Kidney (tissue), 14 donors: Measurements from ENCODE around the gene TMEM91. TPM values are rescaled to one million over a fixed set of nuclear protein-coding genes. Genes with fewer than 3 reads are reported as not detected.

Experiments
- DNase-seq, 5 donors: peaks; one replicate each; pipeline ENCODE4 v3.0.0-alpha.2; 2013 to 2020
- FAIRE-seq: peaks from 2 replicates; lab custom pipeline; 2012; peaks lifted over from hg19 to GRCh38; lab: Jason Lieb, UNC
- H3K27ac ChIP-seq, 2 donors: one replicate each; pipeline ENCODE4 v1.7.0; 2013; ENCODE audit warnings: low read depth in 2 of 2, low read length in 2 of 2, inconsistent platforms in 1 of 2
- H3K27me3 ChIP-seq: one replicate; pipeline ENCODE4 v1.7.1; 2013; ENCODE audit warnings: low read length, inconsistent platforms; ENCODE audit not compliant: control insufficient read depth, insufficient read depth
- H3K36me3 ChIP-seq, 3 donors: one replicate each; pipeline versions ENCODE4 v1.7.0 to v1.7.1; 2013; ENCODE audit warnings: low read length in 3 of 3, control low read depth in 1 of 3, inconsistent platforms in 1 of 3; ENCODE audit not compliant: insufficient read depth in 3 of 3, control insufficient read depth in 2 of 3
- H3K4me1 ChIP-seq, 3 donors: one replicate each; pipeline versions ENCODE4 v1.7.0 to v1.7.1; 2013; ENCODE audit warnings: low read length in 3 of 3, inconsistent platforms in 1 of 3, low read depth in 1 of 3; ENCODE audit not compliant: control insufficient read depth in 2 of 3, insufficient read depth in 2 of 3
- H3K4me3 ChIP-seq, 3 donors: one replicate each; pipeline versions ENCODE4 v1.7.0 to v1.8.1; 2013; ENCODE audit warnings: low read length in 3 of 3, control low read depth in 1 of 3, inconsistent platforms in 1 of 3
- H3K9ac ChIP-seq, 3 donors: one replicate each; pipeline versions ENCODE4 v1.7.0 to v1.7.1; 2013; ENCODE audit warnings: low read length in 3 of 3, control low read depth in 1 of 3, inconsistent platforms in 1 of 3
- H3K9me3 ChIP-seq, 3 donors: one replicate each; pipeline versions ENCODE4 v1.7.0 to v1.7.1; 2013; ENCODE audit warnings: low read length in 3 of 3, control low read depth in 1 of 3, inconsistent platforms in 1 of 3; ENCODE audit not compliant: control insufficient read depth in 2 of 3, insufficient read depth in 1 of 3
- CTCF ChIP-seq: IDR thresholded peaks from 3 replicates; pipeline ENCODE4 v1.5.1; 2012; ENCODE audit warnings: mild to moderate bottlenecking, moderate library complexity, borderline replicate concordance; ENCODE audit not compliant: insufficient read depth; ENCODE audit errors: extremely low read depth
- intact Hi-C: fragments of 100-400 bp; cut with DNase I; formaldehyde crosslinking; loops from one replicate; pipeline ENCODE4 v1.11.1; 2022
- polyA plus RNA-seq: library from polyadenylated mRNA; stranded (reverse); fragments of 350-450 nt; fragmentation: Illumina TruSeq; extraction: RNeasy Lipid Tissue Mini Kit (QIAGEN cat#74804); gene quantifications from one replicate; pipeline ENCODE4 v1.2.3, GENCODE V29; 2014; ENCODE audit warnings: low read depth, low replicate concordance; ENCODE audit not compliant: insufficient read depth
- total RNA-seq: library from RNA; stranded (reverse); fragmentation: NEBNext Ultra II Directional; extraction: Animal tissue kit (Norgen Biotek cat#: 25700); gene quantifications from one replicate; pipeline ENCODE4 v1.2.1, GENCODE V29; 2021
- donor health status: control.
- donor health status: control.
- donor health status: control.
- donor health status: control.
- donor health status: control.
- donor health status: DM: yes; HTN: yes; CAD: no.
- donor health status: Normal renal cell carcinoma (clear cell type).

The TMEM91 gene
- total and polyA plus RNA-seq, 2 donors from 2014 or later = 9.5 to 24.3 TPM

GRCh38 chr19:41424335-41425173, 48.2 kb downstream of the TMEM91 start:
- Histone ChIP-seq H3K4me1 (peaks cover 0 to 22% (median 9%) of the 10 kb centered on the region in 3 donors), H3K27me3 (no peaks in the 10 kb centered on the region), H3K9ac (no peak overlapping the region), H3K9me3 (no peaks in the 10 kb centered on the region), H3K36me3 (peaks cover 2 to 28% (median 15%) of the 10 kb centered on the region in 3 donors), H3K27ac (no peak overlapping the region), H3K4me3 (no peak overlapping the region)
- DNase-seq (peak in 1 of 5 donors; percentile 73), FAIRE-seq (no peak)
- TF ChIP-seq CTCF = no peak
- intact Hi-C loops = no loop called here

DNA sequence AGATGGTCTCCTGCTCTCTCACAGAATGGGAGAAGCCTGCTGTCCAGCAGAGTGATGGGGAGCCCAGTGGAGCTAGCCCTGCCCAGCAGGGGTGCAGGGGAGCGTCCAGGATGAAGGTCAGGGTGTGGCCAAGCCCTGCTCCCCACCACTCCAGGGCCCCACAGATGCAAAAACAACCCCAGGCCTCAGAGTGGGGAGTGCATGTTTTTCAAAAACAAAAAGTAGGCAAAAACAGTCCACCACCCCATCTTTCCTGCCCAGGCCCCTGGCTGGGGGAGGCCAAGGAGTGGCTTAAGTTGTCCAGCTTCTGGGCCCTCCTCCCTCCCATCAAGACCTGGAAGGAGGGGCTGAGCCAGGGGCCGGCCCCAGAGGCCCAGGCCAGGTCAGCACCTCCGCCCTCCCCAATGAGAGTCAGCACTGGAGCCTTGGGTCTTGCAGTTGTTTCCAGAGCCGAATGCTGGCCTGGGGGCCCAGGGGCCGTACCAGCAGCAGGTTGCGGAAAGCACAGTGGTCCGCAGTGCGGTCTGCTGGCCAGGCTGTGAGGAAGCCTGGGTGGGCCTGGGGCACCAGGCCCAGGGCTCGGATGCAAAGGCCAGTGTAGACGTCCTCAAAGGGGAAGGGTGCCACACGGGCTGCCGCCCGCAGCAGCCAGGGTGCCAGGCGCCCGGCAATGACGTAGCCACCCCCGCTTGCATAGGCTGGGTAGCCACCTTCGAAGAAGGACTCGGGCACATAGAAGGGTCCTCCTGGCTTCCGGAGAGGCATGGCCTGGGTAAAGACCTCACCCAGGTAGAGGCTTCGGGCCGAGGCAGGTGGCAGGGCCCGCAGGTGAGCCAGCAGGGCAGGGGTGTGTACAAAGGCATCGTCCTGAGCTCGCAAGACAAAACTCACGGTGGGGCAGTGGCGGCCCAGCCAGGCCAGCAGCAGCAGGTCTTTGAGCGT, 49.1 kb downstream of the TMEM91 start:
- H3K27me3 ChIP-seq = no peaks in the 10 kb centered on the region
- DNase-seq (peak in 1 of 5 donors; percentile 69), FAIRE-seq (no peak)
- H3K9me3 ChIP-seq = no peaks in the 10 kb centered on the region
- no peak for TF ChIP-seq CTCF
- no peak overlapping the region for H3K27ac ChIP-seq
- intact Hi-C loops = no loop called here
- H3K4me1 ChIP-seq = peaks cover 0 to 22% (median 9%) of the 10 kb centered on the region in 3 donors
- no peak overlapping the region for H3K9ac ChIP-seq
- H3K4me3 ChIP-seq = no peak overlapping the region
- H3K36me3 ChIP-seq = peaks cover 0 to 19% (median 9%) of the 10 kb centered on the region in 3 donors

- Histone ChIP-seq H3K9ac (peak overlapping the region in 1 of 3 donors; percentile 91), H3K4me1 (peaks cover 0 to 23% (median 9%) of the 10 kb centered on the region in 3 donors), H3K27ac (peak overlapping the region in 1 of 2 donors; percentile 74), H3K36me3 (peaks cover 0 to 18% (median 9%) of the 10 kb centered on the region in 3 donors), H3K4me3 (peak overlapping the region; percentile 21 to 66 (median 55)), H3K27me3 (no peaks in the 10 kb centered on the region), H3K9me3 (no peaks in the 10 kb centered on the region)
- TF ChIP-seq CTCF = no peak
- DNase-seq (peak in 1 of 5 donors; percentile 81), FAIRE-seq (no peak)
- intact Hi-C loops = no loop called here
Measured at GRCh38 chr19:41426116-41426841, 49.9 kb downstream of the TMEM91 start.
